OCI-LY1 (cell line): ENCODE measurements around the gene CT45A5.
"Not testable (repeated sequence)": the region's sequence is repeated elsewhere in the genome, so short reads cannot be mapped to it uniquely, and the experiment has no call there.

Experiments
- CTCF ChIP-seq: fragments of 200-600 bp; sonication (generic), shearing (Covaris generic); IDR thresholded peaks from 2 replicates; pipeline ENCODE4 v1.5.1; 2017; ENCODE audit warnings: mild to moderate bottlenecking, antibody characterized with exemption, low read length, moderate library complexity, mixed read lengths
- EZH2 ChIP-seq: fragments of 200-600 bp; sonication (generic), shearing (Covaris generic); IDR thresholded peaks from 2 replicates; pipeline ENCODE4 v1.8.0; 2017; ENCODE audit warnings: borderline replicate concordance, mixed run types, mild to moderate bottlenecking, antibody characterized with exemption, low read length, moderate library complexity, mixed read lengths

DNA sequence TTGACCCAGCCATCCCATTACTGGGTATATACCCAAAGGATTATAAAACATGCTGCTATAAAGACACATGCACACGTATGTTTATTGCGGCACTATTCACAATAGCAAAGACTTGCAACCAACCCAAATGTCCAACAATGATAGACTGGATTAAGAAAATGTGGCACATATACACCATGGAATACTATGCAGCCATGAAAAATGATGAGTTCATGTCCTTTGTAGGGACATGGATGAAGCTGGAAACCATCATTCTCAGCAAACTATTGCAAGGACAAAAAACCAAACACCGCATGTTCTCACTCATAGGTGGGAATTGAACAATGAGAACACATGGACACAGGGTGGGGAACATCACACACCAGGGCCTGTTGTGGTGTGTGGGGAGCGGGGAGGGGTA lies 40.6 kb downstream of the CT45A5 start:
- not testable (repeated sequence) for TF ChIP-seq CTCF, EZH2
